Activated naive CD8-positive, alpha-beta T cell (primary cell): ENCODE data around the gene BICD1.

Source experiments
- H3K27ac Mint-ChIP-seq: one replicate; pipeline ENCODE4 v1.8.0; 2021; ENCODE audit warnings: mixed read lengths
- H3K27me3 Mint-ChIP-seq: one replicate; pipeline ENCODE4 v1.8.0; 2021; ENCODE audit warnings: mixed read lengths
- H3K36me3 Mint-ChIP-seq: one replicate; pipeline ENCODE4 v1.8.0; 2021; ENCODE audit warnings: mixed read lengths
- H3K4me1 Mint-ChIP-seq: one replicate; pipeline ENCODE4 v1.8.0; 2021; ENCODE audit warnings: low read depth, mixed read lengths
- H3K4me3 Mint-ChIP-seq: one replicate; pipeline ENCODE4 v1.8.0; 2021; ENCODE audit warnings: mild to moderate bottlenecking, mixed read lengths
- H3K9me3 Mint-ChIP-seq: one replicate; pipeline ENCODE4 v1.8.0; 2021; ENCODE audit warnings: low read depth, mixed read lengths

The BICD1 gene

DNA sequence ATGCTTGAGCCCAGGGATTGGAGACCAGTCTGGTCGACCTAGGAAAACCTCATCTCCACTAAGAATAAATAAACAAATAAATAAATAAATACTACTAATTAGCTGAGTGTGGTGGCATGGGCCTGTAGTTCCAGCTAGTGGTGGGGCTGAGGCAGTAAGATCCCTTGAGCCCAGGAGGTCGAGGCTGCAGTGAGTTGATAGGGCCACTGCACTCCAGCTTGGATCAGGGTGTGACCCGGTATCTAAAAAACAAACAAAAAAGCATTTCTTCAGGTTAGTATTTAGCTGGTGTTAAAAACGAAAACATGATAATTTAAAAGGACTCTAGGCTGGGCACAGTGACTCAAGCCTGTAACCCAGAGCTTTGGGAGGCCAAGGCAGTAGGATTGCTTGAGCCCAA, 291.5 kb downstream of the BICD1 start:
- Mint-ChIP-seq H3K4me1 (peaks cover 11% of the 10 kb centered on the region), H3K27me3 (peaks cover 15% of the 10 kb centered on the region), H3K36me3 (no peaks in the 10 kb centered on the region), H3K9me3 (no peaks in the 10 kb centered on the region), H3K27ac (no peak overlapping the region), H3K4me3 (peak overlapping the region; percentile 74)

DNA sequence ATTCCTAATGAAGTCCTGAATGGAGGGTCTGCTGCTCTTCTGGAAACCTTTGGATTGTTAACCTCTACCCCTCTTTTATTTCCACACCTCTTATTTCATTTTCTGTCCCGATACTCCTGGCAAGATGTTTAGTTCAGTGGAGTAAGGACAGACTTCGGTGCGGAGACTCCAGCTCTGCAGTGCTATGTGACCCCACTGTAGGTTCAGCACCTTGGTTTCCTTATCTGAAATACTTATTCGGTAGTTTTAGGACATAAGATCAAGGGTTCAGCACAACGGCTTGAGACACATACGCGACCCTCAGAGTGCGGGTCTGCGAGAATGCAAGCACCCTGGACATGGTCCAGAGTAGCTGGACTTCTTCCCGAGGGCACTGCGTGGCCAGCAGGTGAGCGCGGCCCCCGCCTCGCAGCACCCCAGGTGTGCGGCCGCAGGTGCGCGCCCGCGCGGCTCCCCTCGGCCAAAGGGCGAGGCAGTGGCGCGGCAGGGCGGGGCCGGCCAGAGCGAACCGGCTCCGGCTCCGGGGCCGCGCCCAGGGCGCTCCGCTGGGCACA, 292.2 kb downstream of the BICD1 start:
- H3K27ac Mint-ChIP-seq = no peak overlapping the region
- peaks cover 18% of the 10 kb centered on the region for H3K27me3 Mint-ChIP-seq
- H3K9me3 Mint-ChIP-seq = no peaks in the 10 kb centered on the region

DNA sequence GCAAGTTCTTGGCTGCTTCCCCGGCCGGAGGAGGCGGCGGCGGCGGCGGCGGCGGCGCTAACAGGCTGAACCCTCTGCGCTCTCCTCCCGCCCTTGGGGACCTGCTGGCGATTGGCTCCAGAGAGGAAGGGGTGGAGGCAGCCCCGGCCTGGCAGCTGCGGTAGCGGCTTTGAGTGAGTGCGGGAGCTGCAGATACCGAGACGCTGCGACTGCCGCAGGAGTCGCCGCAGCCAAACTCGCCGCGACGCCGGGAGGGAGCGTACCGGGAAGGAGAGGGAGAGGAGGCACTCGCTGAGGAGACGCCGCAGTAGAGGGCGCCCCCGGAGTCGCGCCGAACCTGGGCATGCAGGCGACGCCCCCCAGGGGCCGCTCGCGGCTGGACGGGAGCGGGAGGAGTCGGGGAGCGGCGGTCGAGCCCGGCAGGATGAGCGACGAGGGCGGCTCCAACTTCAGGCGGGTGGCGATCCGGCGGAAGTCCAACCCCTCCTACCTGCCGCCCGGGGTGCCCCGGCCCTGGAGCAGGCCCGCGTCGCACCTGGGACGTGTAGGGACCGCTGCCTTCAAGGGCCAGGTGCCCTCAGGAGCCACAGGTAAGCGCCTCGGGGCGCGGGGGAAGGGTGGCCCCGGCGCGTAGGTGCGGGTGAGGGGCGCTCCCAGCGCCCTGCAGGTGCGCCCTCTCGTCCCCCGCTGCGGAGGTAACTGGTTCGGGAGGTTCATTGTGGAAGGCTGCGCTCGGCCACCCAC, 292.9 kb downstream of the BICD1 start, which contains the start of gene FGD4:
Gene FGD4, plus strand, starts transcription at position 189 of the 744 bp plus-strand sequence.
- H3K4me3 Mint-ChIP-seq = peak within 1 kb of the TSS; percentile 90
- no peaks in the 10 kb centered on the region for H3K36me3 Mint-ChIP-seq
- H3K9me3 Mint-ChIP-seq = no peaks in the 10 kb centered on the region
- H3K27me3 Mint-ChIP-seq = peaks cover 21% of the 10 kb centered on the region
- no peak within 1 kb of the TSS for H3K27ac Mint-ChIP-seq
- H3K4me1 Mint-ChIP-seq = peaks cover 11% of the 10 kb centered on the region

More for the DNA sequence above, 292.2 kb downstream of the BICD1 start:
- Mint-ChIP-seq H3K4me1 (peaks cover 11% of the 10 kb centered on the region), H3K36me3 (no peaks in the 10 kb centered on the region), H3K4me3 (peak overlapping the region; percentile 74)

DNA sequence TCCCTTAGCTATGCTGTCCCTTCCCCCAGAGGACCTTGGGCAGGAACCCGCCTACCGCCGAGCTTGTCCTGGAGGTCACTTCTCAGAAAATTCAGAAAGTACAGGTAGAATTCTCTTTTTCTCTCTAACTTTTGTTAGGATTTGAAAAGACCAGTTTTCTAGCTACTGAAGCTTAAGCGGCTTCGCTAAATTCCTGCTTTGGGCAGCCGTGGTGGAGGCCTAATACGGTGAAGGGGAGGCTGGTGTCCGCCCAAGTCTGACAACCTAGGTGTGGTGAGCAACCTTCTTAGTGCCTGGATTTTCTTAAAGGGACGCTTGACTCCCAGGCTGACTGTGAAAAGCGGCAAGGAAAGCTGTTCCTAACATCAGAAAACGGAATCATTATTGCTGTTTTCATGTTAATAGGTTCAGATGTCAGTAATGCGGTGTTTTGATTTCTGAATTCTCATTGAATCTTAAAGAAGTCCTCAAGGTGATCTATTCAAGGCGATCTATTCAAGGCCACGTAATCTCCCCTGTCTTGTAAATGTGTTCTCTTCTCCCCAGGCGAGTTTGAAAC, 293.5 kb downstream of the BICD1 start:
- H3K4me1 Mint-ChIP-seq = peaks cover 11% of the 10 kb centered on the region
- peaks cover 21% of the 10 kb centered on the region for H3K27me3 Mint-ChIP-seq
- H3K9me3 Mint-ChIP-seq = no peaks in the 10 kb centered on the region

DNA sequence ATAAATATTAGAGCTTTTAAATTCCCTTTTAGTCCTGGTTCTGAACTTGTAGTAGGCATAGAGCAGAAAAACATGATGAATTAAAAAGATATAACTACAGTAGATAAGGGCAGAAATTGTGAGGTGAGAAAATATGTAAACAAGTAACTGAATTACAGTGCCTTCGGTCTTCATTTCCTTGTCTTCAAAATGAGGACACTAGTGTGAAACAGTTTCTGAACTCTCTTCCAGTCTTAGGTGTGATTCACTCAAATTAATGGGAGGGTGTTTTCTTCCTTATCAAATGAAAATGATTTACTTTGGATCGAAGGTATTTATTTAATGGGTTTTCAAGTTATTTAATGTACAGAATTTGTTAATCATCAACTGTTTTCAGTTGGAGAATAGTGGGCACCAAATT, 294.2 kb downstream of the BICD1 start:
- Mint-ChIP-seq H3K9me3 (no peaks in the 10 kb centered on the region), H3K4me3 (peak overlapping the region; percentile 76), H3K36me3 (no peaks in the 10 kb centered on the region), H3K27me3 (peaks cover 23% of the 10 kb centered on the region), H3K4me1 (peaks cover 11% of the 10 kb centered on the region), H3K27ac (no peak overlapping the region)

More for the DNA sequence above, 293.5 kb downstream of the BICD1 start:
- H3K27ac Mint-ChIP-seq = no peak overlapping the region
- H3K36me3 Mint-ChIP-seq = no peaks in the 10 kb centered on the region
- peak overlapping the region; percentile 76 for H3K4me3 Mint-ChIP-seq

DNA sequence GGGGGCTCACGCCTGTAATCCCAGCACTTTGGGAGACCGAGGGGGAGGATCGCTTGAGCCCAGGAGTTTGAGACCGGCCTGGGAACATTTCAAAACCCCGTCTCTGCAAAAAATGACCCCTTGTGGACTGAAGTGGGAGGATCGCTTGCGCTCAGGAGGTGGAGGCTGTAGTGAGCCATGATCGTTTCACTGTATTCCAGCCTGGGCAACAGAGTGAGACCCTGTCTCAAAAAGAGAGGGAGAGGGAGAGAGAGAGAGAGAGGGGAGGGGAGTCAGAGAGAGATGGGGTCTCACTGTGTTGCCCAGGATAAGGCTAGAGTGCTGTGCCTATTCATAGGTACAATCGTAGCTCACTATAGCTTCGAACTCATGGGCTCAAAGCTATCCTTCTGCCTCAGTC, 295.5 kb downstream of the BICD1 start:
- Mint-ChIP-seq H3K4me3 (no peak overlapping the region), H3K9me3 (no peaks in the 10 kb centered on the region), H3K4me1 (peaks cover 11% of the 10 kb centered on the region), H3K36me3 (no peaks in the 10 kb centered on the region), H3K27me3 (peaks cover 23% of the 10 kb centered on the region), H3K27ac (no peak overlapping the region)

DNA sequence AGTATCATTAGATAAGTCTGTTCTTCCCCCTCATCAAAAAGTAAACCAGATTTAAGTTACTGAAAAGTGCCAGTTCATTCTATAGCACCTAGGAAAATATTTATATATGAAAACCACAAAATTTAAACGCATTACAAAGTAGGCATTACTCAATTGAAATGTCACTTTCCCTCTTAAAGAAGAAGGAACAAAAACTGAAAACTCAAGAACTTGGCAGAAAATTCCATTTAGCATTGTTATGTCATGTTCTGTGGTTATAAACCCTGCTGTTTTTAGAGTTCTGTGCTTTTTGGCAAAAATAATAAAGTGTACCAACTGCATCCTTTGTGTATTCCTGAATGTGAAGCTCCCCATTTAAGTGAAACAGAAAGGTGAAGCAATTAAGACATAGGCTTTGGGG, 296.3 kb downstream of the BICD1 start:
- Mint-ChIP-seq H3K27ac (no peak overlapping the region), H3K4me3 (no peak overlapping the region), H3K27me3 (peaks cover 26% of the 10 kb centered on the region), H3K36me3 (no peaks in the 10 kb centered on the region), H3K9me3 (no peaks in the 10 kb centered on the region), H3K4me1 (peaks cover 11% of the 10 kb centered on the region)

DNA sequence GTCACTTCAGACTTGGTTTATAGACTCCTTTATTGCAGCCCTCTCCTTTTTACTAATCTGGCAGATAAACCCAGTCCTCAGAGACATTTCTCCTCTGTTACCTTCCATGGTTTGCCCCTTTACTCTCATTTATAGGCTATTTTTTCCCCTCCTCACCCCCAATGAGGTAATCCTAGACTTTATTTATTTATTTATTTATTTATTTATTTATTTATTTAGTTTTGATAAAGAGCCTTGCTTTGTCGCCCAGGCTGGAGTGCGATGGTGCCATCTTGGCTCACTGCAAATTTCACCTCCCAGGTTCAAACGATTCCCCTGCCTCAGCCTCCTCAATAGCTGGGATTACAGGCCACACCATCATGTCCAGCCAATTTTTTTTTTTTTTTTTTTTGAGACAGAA, 301.1 kb downstream of the BICD1 start:
- Mint-ChIP-seq H3K27ac (no peak overlapping the region), H3K27me3 (peaks cover 14% of the 10 kb centered on the region), H3K4me1 (no peaks in the 10 kb centered on the region), H3K36me3 (no peaks in the 10 kb centered on the region), H3K9me3 (no peaks in the 10 kb centered on the region), H3K4me3 (no peak overlapping the region)

DNA sequence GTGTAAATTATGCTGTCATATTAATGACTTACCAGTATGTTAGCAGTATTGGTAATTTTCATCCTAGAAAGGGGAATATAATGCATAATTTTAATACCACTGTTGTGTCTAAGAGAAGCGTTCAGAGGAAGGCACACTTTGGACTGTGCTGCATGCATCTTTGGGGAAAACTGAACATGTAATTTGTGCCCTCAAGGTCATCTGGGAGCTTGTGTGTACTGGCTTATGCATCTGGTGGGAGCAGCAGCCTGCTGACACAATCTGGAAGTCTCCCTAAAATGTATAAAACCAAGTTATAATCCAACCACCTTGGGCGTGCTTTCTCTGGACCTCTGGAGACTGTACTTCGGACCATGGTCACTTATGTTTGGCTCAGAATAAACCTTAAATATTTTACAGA, 306.8 kb downstream of the BICD1 start:
- H3K4me3 Mint-ChIP-seq = no peak overlapping the region
- H3K27ac Mint-ChIP-seq = no peak overlapping the region
- H3K27me3 Mint-ChIP-seq = peaks cover 1% of the 10 kb centered on the region
- no peaks in the 10 kb centered on the region for H3K36me3 Mint-ChIP-seq
- no peaks in the 10 kb centered on the region for H3K4me1 Mint-ChIP-seq
- H3K9me3 Mint-ChIP-seq = no peaks in the 10 kb centered on the region

DNA sequence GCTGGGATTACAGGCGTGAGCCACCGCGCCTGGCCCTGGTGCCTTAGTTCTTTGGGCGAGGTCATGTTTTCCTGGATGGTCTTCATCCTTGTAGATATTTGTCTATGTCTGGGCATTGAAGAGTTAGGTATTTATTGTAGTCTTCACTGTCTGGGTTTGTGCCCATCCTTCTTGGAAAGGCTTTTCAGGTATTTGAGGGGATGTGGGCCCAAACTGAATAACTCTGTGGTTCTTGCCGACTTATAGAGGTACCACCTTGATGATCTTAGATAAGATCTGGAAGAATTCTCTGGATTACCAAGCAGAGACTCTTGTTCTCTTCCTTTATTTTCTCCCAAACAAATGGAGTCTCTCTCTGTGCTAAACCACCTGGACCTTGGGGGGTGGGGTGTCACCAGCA, 311.6 kb downstream of the BICD1 start:
- Mint-ChIP-seq H3K27me3 (peaks cover 1% of the 10 kb centered on the region), H3K4me3 (no peak overlapping the region), H3K36me3 (no peaks in the 10 kb centered on the region), H3K27ac (no peak overlapping the region), H3K4me1 (no peaks in the 10 kb centered on the region), H3K9me3 (no peaks in the 10 kb centered on the region)

DNA sequence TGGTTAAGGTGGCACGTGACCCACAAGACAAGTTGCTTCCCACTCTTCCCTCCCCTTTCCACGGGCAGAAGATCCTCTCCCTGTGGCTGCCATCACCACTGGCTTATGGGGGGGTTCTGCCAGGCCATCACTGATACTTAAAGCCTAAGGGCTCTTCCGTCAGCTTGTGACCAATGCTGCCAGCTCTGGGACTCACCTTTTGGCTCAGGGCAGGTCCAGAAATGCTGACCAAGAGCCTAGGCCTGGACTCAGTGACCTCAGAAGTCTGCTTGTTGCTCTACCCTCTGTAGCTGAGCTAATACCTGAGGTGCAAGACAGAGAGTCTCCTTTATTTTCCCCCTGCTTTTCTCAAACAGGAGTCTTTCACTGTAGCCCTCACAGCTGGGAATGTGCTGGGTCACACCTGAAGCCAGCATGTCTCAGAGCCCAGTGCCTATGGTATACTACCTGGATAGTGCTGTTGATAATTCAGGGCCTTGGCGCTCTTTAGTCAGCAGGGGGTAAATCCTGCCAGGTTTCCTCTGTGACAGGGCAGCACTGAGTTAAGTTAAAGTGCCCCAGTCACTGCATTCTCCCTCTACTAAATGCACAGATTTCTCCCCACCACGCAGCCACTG, 312.4 kb downstream of the BICD1 start:
- Mint-ChIP-seq H3K27me3 (peaks cover 1% of the 10 kb centered on the region), H3K36me3 (no peaks in the 10 kb centered on the region), H3K4me1 (no peaks in the 10 kb centered on the region), H3K4me3 (no peak overlapping the region), H3K9me3 (no peaks in the 10 kb centered on the region), H3K27ac (no peak overlapping the region)

DNA sequence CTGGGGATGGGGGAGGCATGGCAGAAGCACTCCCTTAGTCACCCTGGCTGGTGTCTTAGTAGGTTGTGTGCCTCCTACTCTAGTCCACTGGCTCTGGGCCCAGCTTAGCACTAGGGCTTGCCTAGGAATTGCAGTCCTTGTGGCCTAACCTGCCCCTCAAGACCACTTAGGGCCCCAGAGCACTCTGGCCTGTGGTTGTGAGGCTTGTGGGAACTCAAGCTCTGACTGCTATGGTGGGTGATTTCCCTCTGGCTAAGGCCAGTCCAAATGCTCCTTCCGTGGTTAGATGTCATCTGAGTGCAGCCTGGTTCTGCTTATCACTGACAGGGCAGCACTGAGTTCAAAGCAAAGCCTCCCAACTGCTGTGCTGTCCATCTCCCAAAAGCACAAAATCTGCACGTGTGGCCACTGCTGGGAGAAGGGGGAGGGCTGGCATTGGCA, 312.9 kb downstream of the BICD1 start:
- H3K9me3 Mint-ChIP-seq = no peaks in the 10 kb centered on the region
- no peak overlapping the region for H3K4me3 Mint-ChIP-seq
- H3K4me1 Mint-ChIP-seq = no peaks in the 10 kb centered on the region
- H3K27ac Mint-ChIP-seq = no peak overlapping the region
- H3K36me3 Mint-ChIP-seq = no peaks in the 10 kb centered on the region
- H3K27me3 Mint-ChIP-seq = peaks cover 1% of the 10 kb centered on the region

DNA sequence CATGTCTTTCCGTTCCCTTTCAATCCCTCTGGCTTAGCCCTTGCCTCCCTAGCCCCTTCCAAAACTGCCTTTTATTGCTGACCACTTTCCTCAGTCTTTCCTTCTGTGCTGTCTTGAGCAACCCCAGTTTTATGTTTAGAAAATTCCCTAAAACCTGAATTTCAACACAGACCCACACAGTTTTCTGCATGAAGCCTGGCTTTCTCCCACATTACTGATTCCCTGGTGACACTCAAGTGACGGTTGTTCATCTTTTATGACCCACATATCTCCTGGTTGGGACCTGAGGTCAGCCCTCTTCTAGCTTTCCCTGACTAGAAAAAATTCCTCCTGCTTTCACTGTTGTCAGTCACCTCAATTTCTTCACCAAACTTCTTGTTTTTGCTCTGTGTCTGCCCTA, 313.7 kb downstream of the BICD1 start:
- Mint-ChIP-seq H3K4me1 (no peaks in the 10 kb centered on the region), H3K36me3 (no peaks in the 10 kb centered on the region), H3K9me3 (no peaks in the 10 kb centered on the region), H3K27ac (no peak overlapping the region), H3K4me3 (no peak overlapping the region), H3K27me3 (peaks cover 1% of the 10 kb centered on the region)

DNA sequence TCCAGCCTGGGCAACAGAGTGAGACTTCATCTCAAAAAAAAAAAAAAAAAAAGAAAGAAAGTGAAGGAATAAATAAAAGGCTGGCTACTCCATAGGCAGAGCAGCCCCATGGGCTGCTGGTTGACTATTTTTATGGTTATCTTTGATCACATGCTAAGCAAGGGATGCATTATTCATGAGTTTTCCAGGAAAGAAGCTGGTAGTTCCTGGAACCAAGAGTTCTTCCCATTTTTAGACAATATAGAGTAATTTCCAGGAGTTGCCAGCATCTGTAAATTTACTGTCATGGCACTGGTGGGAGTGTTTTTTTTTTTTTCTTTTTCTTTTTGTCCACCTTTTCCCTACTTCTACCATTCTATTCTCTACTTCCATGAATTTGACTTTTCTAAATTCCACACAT, 316.9 kb downstream of the BICD1 start:
- Mint-ChIP-seq H3K4me3 (no peak overlapping the region), H3K4me1 (no peaks in the 10 kb centered on the region), H3K9me3 (peaks cover 8% of the 10 kb centered on the region), H3K27ac (no peak overlapping the region), H3K36me3 (no peaks in the 10 kb centered on the region), H3K27me3 (peaks cover 2% of the 10 kb centered on the region)

DNA sequence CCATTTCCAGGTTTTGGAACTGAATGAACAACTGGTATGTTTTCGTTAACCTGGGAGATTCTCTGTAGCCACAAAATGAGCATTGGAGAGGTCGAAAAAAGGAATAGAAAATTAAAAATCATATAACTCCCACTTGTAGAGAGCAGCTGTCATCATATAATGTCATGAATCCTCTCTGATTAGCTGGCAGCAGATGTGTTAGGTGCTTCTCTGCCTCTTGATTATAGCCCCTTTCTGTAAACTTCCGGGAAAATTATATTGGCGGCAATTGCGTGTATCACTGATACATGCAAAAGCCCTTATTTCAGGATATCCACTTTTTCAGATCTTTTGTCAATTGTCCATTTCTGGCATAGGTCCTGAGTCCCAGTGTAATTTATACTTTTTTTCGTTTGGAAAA, 324.4 kb downstream of the BICD1 start:
- Mint-ChIP-seq H3K27me3 (peaks cover 6% of the 10 kb centered on the region), H3K36me3 (peaks cover 6% of the 10 kb centered on the region), H3K4me1 (no peaks in the 10 kb centered on the region), H3K27ac (no peak overlapping the region), H3K4me3 (no peak overlapping the region), H3K9me3 (peaks cover 15% of the 10 kb centered on the region)
